Measurements from ENCODE around the gene CFP. TPM values are rescaled to one million over a fixed set of nuclear protein-coding genes. Genes with fewer than 3 reads are reported as not detected.

The CFP gene
- total RNA-seq, 4 donors from 2014 or later, result 3.0 to 7.6 (median 4.5) TPM

- intact Hi-C loops (cut with DNase I; ENCODE audit: low total_unique reads), result loop anchor here (5.0 kb wide), 1 partner anchor 618 kb away; no protein-coding TSS in a partner anchor
- 80 to 94% methylated on average over 2 of the region's 2 CpGs for WGBS, 2 donors
- no peak for DNase-seq (ENCODE audit: low spot score in 2 of 2)
- TF ChIP-seq CTCF (IDR thresholded peaks at IDR 0.05), result no peak
- TF ChIP-seq POLR2A (IDR thresholded peaks at IDR 0.05), result no peak
- no peak overlapping the region for H3K4me3 ChIP-seq (ENCODE audit: low read depth, poor library complexity, severe bottlenecking)
Observed at GRCh38 chrX:47625365-47625764, 4.4 kb downstream of the CFP start.

- intact Hi-C loops (cut with DNase I; ENCODE audit: low total_unique reads), result no loop called here
- TF ChIP-seq CTCF (IDR thresholded peaks at IDR 0.05) (no peak), POLR2A (IDR thresholded peaks at IDR 0.05) (no peak)
- whole genome bisulfite sequencing, 2 donors, result 3 to 51% methylated on average over 5 to 35 of the region's 35 CpGs
- DNase-seq (ENCODE audit: low spot score in 2 of 2), result peak in 1 of 2 donors; percentile 20
- no peak overlapping the region for H3K4me3 ChIP-seq (ENCODE audit: low read depth, poor library complexity, severe bottlenecking)
Observed at GRCh38 chrX:47623540-47624027, 6.1 kb downstream of the CFP start.

DNA sequence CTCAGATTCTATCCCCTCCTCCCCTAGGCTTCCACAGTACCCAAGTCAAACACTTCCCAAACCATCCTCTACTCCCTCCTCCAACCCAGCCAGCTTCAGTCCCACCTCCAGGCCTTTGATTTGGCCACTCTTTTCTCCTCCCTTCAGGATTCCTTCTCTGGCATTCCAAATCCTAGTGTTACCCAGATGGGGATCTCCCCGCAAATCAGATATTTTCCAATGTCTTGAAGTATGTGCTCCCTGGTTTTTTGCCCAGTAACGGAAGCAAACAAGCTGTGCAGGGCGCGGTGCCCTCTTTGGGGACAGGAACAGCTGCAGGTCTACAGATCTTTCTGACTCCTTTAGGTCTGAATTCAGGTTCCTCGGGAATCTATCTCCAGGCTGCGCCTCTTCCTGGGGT is 7.9 kb downstream of the CFP start:
- no peak for TF ChIP-seq CTCF (IDR thresholded peaks at IDR 0.05)
- no peak for TF ChIP-seq POLR2A (IDR thresholded peaks at IDR 0.05)
- intact Hi-C loops (cut with DNase I; ENCODE audit: low total_unique reads), result no loop called here
- no peak overlapping the region for H3K4me3 ChIP-seq (ENCODE audit: low read depth, poor library complexity, severe bottlenecking)
- WGBS, 2 donors, result 71 to 79% methylated on average over 6 of the region's 6 CpGs
- DNase-seq (ENCODE audit: low spot score in 2 of 2), result no peak

GRCh38 chrX:47620303-47620685 is 9.4 kb downstream of the CFP start:
- WGBS, 2 donors, result 47 to 70% methylated on average over 9 of the region's 9 CpGs
- intact Hi-C loops (cut with DNase I; ENCODE audit: low total_unique reads), result no loop called here
- TF ChIP-seq CTCF (IDR thresholded peaks at IDR 0.05) (no peak), POLR2A (IDR thresholded peaks at IDR 0.05) (no peak)
- DNase-seq (ENCODE audit: low spot score in 2 of 2), result peak in 1 of 2 donors; percentile 46
- no peak overlapping the region for H3K4me3 ChIP-seq (ENCODE audit: low read depth, poor library complexity, severe bottlenecking)

- no peak for TF ChIP-seq CTCF (IDR thresholded peaks at IDR 0.05)
- no peak for TF ChIP-seq POLR2A (IDR thresholded peaks at IDR 0.05)
- DNase-seq (ENCODE audit: low spot score in 2 of 2), result peak; percentile 38 to 90
- H3K4me3 ChIP-seq (ENCODE audit: low read depth, poor library complexity, severe bottlenecking), result no peak within 1 kb of the TSS
- 0 to 38% methylated on average over 2 to 80 of the region's 88 CpGs for WGBS, 2 donors
- intact Hi-C loops (cut with DNase I; ENCODE audit: low total_unique reads), result no loop called here
Observed at GRCh38 chrX:47619486-47620302, 10.0 kb downstream of the CFP start, which contains the start of gene SYN1. SYN1 (minus strand) TSS chrX:47619857; CDS start chrX:47619728, 129 bp downstream.
